CD4-positive, alpha-beta memory T cell (primary cell): ENCODE results near the gene ZFR. TPM values are rescaled to one million over a fixed set of nuclear protein-coding genes. Genes with fewer than 3 reads are reported as not detected.

Experiments used
- CTCF ChIA-PET: fragments of 350-600 bp; sonication (Branson Sonifier 250); formaldehyde crosslinking; loops from one replicate; lab custom pipeline; 2021; ENCODE audit warnings: inconsistent platforms; ENCODE audit not compliant: partially characterized antibody; lab: Charles Lee
- POLR2A ChIA-PET: fragments of 350-600 bp; sonication (Branson Sonifier 250); formaldehyde crosslinking; loops from one replicate; lab custom pipeline; 2021; ENCODE audit not compliant: partially characterized antibody; lab: Charles Lee
- DNase-seq, 5 donors: peaks; one replicate each; pipeline versions ENCODE4 v3.0.0 to v3.0.0-alpha.2; 2020 to 2022; ENCODE audit warnings: mixed read lengths in 1 of 5
- H3K27ac ChIP-seq: one replicate; pipeline ENCODE4 v1.7.0; 2013; ENCODE audit warnings: low read depth, low read length
- H3K27me3 ChIP-seq: 2 replicates; pipeline ENCODE4 v1.7.0; 2013; ENCODE audit warnings: mild to moderate bottlenecking, low read length, moderate library complexity; ENCODE audit not compliant: insufficient read depth
- H3K36me3 ChIP-seq: 2 replicates; pipeline ENCODE4 v1.7.0; 2013; ENCODE audit warnings: mild to moderate bottlenecking, low read length, moderate library complexity; ENCODE audit not compliant: insufficient read depth
- H3K4me1 ChIP-seq: 2 replicates; pipeline ENCODE4 v1.7.0; 2013; ENCODE audit warnings: mild to moderate bottlenecking, low read length, moderate library complexity; ENCODE audit not compliant: insufficient read depth
- H3K4me3 ChIP-seq, 2 donors: one replicate each; pipeline ENCODE4 v1.7.0; 2013; ENCODE audit warnings: low read length in 2 of 2, mild to moderate bottlenecking in 1 of 2
- H3K9me3 ChIP-seq, 2 donors: one replicate each; pipeline ENCODE4 v1.7.0; 2013; ENCODE audit warnings: low read length in 2 of 2, control low read depth in 1 of 2; ENCODE audit not compliant: control insufficient read depth in 1 of 2
- H3K27ac Mint-ChIP-seq, 7 donors: one replicate each; pipeline ENCODE4 v1.8.0; 2020 to 2021; ENCODE audit warnings: mixed read lengths in 7 of 7, mild to moderate bottlenecking in 6 of 7, inconsistent platforms in 3 of 7, moderate library complexity in 3 of 7
- H3K27me3 Mint-ChIP-seq, 2 donors: one replicate each; pipeline ENCODE4 v1.8.0; 2020 to 2021; ENCODE audit warnings: mixed read lengths in 2 of 2
- H3K36me3 Mint-ChIP-seq, 2 donors: one replicate each; pipeline ENCODE4 v1.8.0; 2020 to 2021; ENCODE audit warnings: mixed read lengths in 2 of 2, inconsistent platforms in 1 of 2, mild to moderate bottlenecking in 1 of 2
- H3K4me1 Mint-ChIP-seq, 4 donors: one replicate each; pipeline ENCODE4 v1.8.0; 2020 to 2021; ENCODE audit warnings: mixed read lengths in 4 of 4, mild to moderate bottlenecking in 1 of 4
- H3K4me3 Mint-ChIP-seq, 8 donors: one replicate each; pipeline ENCODE4 v1.8.0; 2020 to 2021; ENCODE audit warnings: mixed read lengths in 8 of 8, mild to moderate bottlenecking in 7 of 8, moderate library complexity in 6 of 8, inconsistent platforms in 3 of 8
- H3K9me3 Mint-ChIP-seq, 8 donors: one replicate each; pipeline ENCODE4 v1.8.0; 2020 to 2021; ENCODE audit warnings: mixed read lengths in 8 of 8, mild to moderate bottlenecking in 5 of 8, inconsistent platforms in 3 of 8, moderate library complexity in 1 of 8
- intact Hi-C: fragments of 100-400 bp; cut with micrococcal nuclease; formaldehyde crosslinking; loops from one replicate; pipeline ENCODE4 v1.15.1; 2023
- polyA plus RNA-seq, 2 donors: library from polyadenylated mRNA; unstranded; fragments of 300-500 nt; fragmentation: Illumina TruSeq; gene quantifications; one replicate each; pipeline ENCODE4 v1.2.3, GENCODE V29; 2021
- total RNA-seq, 2 experiments: library from RNA; stranded (reverse); gene quantifications; one replicate each; pipeline ENCODE4 v1.2.3, GENCODE V29; 2021

Gene ZFR
- total and polyA plus RNA-seq, 4 experiments from 2014 or later: 60.1 to 102 (median 72.3) TPM

DNA sequence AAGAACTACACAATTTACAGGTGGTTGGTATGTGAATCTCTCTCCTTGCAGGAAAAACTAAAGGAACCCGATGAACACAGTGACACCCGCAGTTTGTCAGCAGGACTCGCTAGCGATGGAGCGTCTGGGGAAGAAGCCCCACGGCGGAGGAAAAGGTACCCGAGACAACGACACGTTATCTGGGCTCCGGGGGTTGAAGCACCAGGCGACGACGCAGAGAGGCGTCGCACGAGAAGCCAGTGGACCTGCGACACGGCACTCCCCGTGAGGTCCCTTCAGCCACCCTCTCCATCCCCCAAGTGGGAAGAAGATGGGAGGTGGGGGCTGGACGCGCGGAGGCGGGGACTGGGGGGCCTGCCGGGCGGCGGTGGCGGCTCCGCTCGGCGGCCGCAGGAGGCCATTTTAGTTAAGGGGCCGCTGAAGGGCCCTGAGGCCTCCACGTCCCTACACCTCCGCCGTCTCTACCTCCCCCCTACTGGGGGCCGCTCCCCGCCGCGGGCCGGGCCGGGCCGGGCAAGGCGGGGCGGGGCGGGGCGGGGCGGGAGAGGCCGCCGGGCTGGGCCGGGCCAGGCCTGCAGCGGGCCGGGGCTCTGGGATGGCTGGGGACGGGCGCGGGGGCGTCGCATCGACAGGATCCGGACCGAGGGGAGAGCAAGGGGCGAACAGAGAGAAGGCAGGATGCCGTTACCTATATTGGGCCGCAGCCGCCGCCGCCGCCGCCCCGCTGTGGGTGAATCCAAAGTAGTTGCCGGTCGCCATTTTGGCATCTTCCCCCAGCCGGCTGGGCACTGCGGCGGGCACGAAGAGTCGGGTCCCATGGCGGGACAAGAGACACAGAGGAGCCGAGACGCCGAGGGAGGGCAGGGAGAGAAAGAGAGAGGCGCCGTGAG lies 754 bp downstream of the ZFR start:
- Mint-ChIP-seq H3K4me3 (peak overlapping the region; percentile 93 to 97 (median 94)), H3K9me3 (peaks cover 0 to 1% (median 0%) of the 10 kb centered on the region in 8 donors), H3K4me1 (peaks cover 22 to 47% (median 36%) of the 10 kb centered on the region in 4 donors), H3K27me3 (no peaks in the 10 kb centered on the region), H3K36me3 (peaks cover 4 to 16% of the 10 kb centered on the region in 2 donors), H3K27ac (peak overlapping the region; percentile 91 to 97 (median 96))
- intact Hi-C loops: loop anchor here (1.0 to 5.0 kb wide), 4 partner anchors 89 to 269 kb away; partner anchors contain the start of genes GOLPH3 and SUB1
- Histone ChIP-seq H3K4me1 (peaks cover 52% of the 10 kb centered on the region), H3K36me3 (no peaks in the 10 kb centered on the region), H3K4me3 (peak overlapping the region; percentile 53 to 88), H3K9me3 (no peaks in the 10 kb centered on the region), H3K27ac (peak overlapping the region; percentile 90), H3K27me3 (no peaks in the 10 kb centered on the region)
- CTCF ChIA-PET: interaction anchor here (1.1 to 1.3 kb wide), 2 partner anchors 146 kb away, joined by 4 to 7 read pairs; no protein-coding TSS in a partner anchor
- POLR2A ChIA-PET: interaction anchor here (0.6 to 1.7 kb wide), 9 partner anchors 11 to 289 kb away, joined by 3 to 15 read pairs (median 4); partner anchors contain the start of genes GOLPH3 and SUB1
- peak; percentile 43 to 71 (median 50) for DNase-seq

DNA sequence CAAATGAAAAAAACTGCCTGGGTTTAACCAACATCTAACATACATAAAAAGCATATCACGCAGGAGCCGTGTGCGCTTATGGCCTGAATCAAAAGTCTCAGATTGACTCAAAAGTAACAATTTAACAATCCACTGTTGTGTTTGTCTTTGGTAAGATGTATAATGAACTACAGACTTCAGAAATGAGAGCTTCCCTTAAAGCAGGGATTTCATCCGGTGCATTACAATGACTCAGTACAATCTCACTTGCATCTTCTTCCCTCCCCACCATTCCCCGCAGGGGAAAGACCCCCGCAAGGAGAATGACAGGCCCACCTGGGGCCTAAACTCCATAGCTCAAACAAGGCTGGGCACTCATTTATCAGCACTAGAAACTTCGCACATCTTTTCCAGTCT lies 1.4 kb downstream of the ZFR start:
- peak overlapping the region; percentile 86 to 97 (median 94) for H3K27ac Mint-ChIP-seq
- Histone ChIP-seq H3K36me3 (no peaks in the 10 kb centered on the region), H3K27ac (peak overlapping the region; percentile 90), H3K4me3 (peak overlapping the region; percentile 53 to 75), H3K27me3 (no peaks in the 10 kb centered on the region), H3K9me3 (no peaks in the 10 kb centered on the region), H3K4me1 (peaks cover 55% of the 10 kb centered on the region)
- intact Hi-C loops: loop anchor here (5.0 kb wide), 1 partner anchor 89 kb away; no protein-coding TSS in a partner anchor
- CTCF ChIA-PET: interaction anchor here (1.1 to 1.3 kb wide), 2 partner anchors 47 to 147 kb away, joined by 4 read pairs; no protein-coding TSS in a partner anchor
- H3K9me3 Mint-ChIP-seq: peaks cover 0 to 1% (median 0%) of the 10 kb centered on the region in 8 donors
- H3K4me3 Mint-ChIP-seq: peak overlapping the region; percentile 91 to 97 (median 94)
- DNase-seq: peak in 4 of 5 donors; percentile 0 to 43 (median 16)
- H3K36me3 Mint-ChIP-seq: peaks cover 4 to 18% of the 10 kb centered on the region in 2 donors
- peaks cover 25 to 54% (median 40%) of the 10 kb centered on the region in 4 donors for H3K4me1 Mint-ChIP-seq
- POLR2A ChIA-PET: interaction anchor here (0.7 to 0.9 kb wide), 3 partner anchors 11 to 142 kb away, joined by 3 to 4 read pairs (median 3); partner anchors contain the start of gene SUB1
- H3K27me3 Mint-ChIP-seq: no peaks in the 10 kb centered on the region

DNA sequence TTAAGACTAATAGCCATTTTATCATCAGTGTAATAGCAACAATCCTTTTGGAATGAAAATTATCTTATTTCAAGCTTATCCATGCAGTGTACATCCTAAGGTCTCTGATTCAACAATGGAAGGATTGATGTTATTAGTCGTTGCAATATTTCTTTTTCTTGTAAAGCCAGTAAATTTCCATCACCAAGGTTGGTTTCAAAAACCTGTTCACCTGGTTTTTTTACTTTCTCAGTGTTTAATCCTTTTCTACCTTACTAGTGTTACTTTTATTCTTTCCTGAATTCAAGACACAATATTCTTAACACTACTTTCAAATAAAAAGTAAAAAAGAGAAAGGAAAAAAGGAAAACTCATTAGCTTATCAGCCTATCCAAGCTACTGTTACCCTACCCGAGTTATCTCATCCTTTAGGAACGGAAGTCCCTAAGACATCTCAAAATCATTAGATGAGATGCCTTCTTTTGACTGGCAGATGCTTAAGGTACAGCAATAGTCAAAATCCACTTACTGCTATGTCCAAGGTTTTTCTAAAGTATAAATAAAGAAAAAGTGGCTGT lies 5.4 kb downstream of the ZFR start:
- ChIA-PET POLR2A (no interaction called here), CTCF (interaction anchor here (2.7 kb wide), 1 partner anchor 151 kb away, joined by 9 read pairs; no protein-coding TSS in a partner anchor)
- no peaks in the 10 kb centered on the region for H3K27me3 ChIP-seq
- H3K4me3 ChIP-seq: no peak overlapping the region
- Mint-ChIP-seq H3K9me3 (peaks cover 0 to 1% (median 0%) of the 10 kb centered on the region in 8 donors), H3K27ac (no peak overlapping the region), H3K4me1 (peaks cover 37 to 75% (median 56%) of the 10 kb centered on the region in 4 donors), H3K4me3 (no peak overlapping the region), H3K36me3 (peaks cover 4 to 16% of the 10 kb centered on the region in 2 donors), H3K27me3 (no peaks in the 10 kb centered on the region)
- H3K27ac ChIP-seq: no peak overlapping the region
- H3K36me3 ChIP-seq: no peaks in the 10 kb centered on the region
- no peak for DNase-seq
- no peaks in the 10 kb centered on the region for H3K9me3 ChIP-seq
- intact Hi-C loops: no loop called here
- peaks cover 84% of the 10 kb centered on the region for H3K4me1 ChIP-seq

- Histone ChIP-seq H3K27me3 (no peaks in the 10 kb centered on the region), H3K36me3 (no peaks in the 10 kb centered on the region), H3K9me3 (no peaks in the 10 kb centered on the region), H3K4me1 (peaks cover 80% of the 10 kb centered on the region), H3K4me3 (no peak overlapping the region), H3K27ac (no peak overlapping the region)
- Mint-ChIP-seq H3K36me3 (peaks cover 3 to 7% of the 10 kb centered on the region in 2 donors), H3K9me3 (no peaks in the 10 kb centered on the region), H3K27ac (no peak overlapping the region), H3K4me1 (peaks cover 37 to 77% (median 57%) of the 10 kb centered on the region in 4 donors), H3K4me3 (peak overlapping the region in 2 of 8 donors; percentile 10 to 26), H3K27me3 (no peaks in the 10 kb centered on the region)
- ChIA-PET CTCF (no interaction called here), POLR2A (no interaction called here)
- intact Hi-C loops: loop anchor here (2.0 kb wide), 1 partner anchor 16 kb away; no protein-coding TSS in a partner anchor
- no peak for DNase-seq
These were observed 7.8 kb downstream of the ZFR start for GRCh38 chr5:32436553-32437242.

DNA sequence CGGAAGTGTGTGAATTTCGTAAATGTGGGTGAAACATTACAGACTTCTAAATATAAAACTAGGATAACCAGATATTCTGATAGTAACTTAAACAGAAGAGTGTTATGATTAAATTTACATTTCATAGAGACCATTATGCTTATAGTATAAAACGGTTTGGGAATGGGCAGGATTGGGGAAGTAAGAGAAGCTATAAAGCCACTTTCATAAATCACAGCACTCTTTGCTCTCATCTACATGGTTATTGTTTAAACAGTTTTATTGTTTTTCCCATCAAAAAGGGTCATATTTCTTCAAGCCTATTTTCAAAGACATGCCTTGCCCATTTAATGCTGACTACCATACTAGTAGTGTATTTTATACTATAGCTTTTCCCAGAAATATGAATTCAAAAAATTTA lies 9.2 kb downstream of the ZFR start:
- DNase-seq: no peak
- H3K9me3 Mint-ChIP-seq: no peaks in the 10 kb centered on the region
- intact Hi-C loops: no loop called here
- peaks cover 42 to 81% (median 61%) of the 10 kb centered on the region in 4 donors for H3K4me1 Mint-ChIP-seq
- CTCF ChIA-PET: interaction anchor here (0.7 to 1.0 kb wide), 4 partner anchors 38 to 177 kb away, joined by 3 read pairs; no protein-coding TSS in a partner anchor
- no peaks in the 10 kb centered on the region for H3K36me3 ChIP-seq
- no peak overlapping the region for H3K4me3 ChIP-seq
- peaks cover 3 to 5% of the 10 kb centered on the region in 2 donors for H3K36me3 Mint-ChIP-seq
- no peak overlapping the region for H3K4me3 Mint-ChIP-seq
- POLR2A ChIA-PET: no interaction called here
- no peaks in the 10 kb centered on the region for H3K9me3 ChIP-seq
- H3K27me3 ChIP-seq: no peaks in the 10 kb centered on the region
- no peak overlapping the region for H3K27ac ChIP-seq
- no peaks in the 10 kb centered on the region for H3K27me3 Mint-ChIP-seq
- peak overlapping the region in 1 of 7 donors; percentile 21 for H3K27ac Mint-ChIP-seq
- H3K4me1 ChIP-seq: peaks cover 82% of the 10 kb centered on the region

DNA sequence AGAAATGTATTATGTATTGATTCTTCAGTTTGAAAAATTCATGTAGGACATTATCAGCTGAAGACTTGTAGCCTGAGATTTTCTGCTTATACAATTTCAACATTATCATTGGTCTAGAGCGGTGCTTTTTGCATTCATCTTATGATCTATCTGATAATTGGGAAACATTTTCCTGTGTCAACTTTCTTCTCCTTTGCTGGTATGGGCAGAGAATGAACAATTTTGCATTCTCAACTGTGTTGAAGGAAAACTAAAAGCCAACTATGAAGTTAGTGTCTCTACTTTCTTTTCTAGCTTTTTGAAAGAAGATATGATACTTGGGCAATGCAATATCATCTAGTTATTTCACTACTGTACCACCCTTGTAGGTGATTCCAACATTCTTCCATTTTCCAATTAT lies 10.3 kb downstream of the ZFR start:
- Histone ChIP-seq H3K27me3 (no peaks in the 10 kb centered on the region), H3K36me3 (no peaks in the 10 kb centered on the region), H3K4me3 (no peak overlapping the region), H3K27ac (no peak overlapping the region), H3K4me1 (peaks cover 73% of the 10 kb centered on the region), H3K9me3 (no peaks in the 10 kb centered on the region)
- Mint-ChIP-seq H3K27ac (no peak overlapping the region), H3K27me3 (no peaks in the 10 kb centered on the region), H3K4me3 (no peak overlapping the region), H3K36me3 (peaks cover 8 to 13% of the 10 kb centered on the region in 2 donors), H3K4me1 (peaks cover 47 to 81% (median 63%) of the 10 kb centered on the region in 4 donors), H3K9me3 (no peaks in the 10 kb centered on the region)
- intact Hi-C loops: no loop called here
- no peak for DNase-seq
- ChIA-PET CTCF (no interaction called here), POLR2A (no interaction called here)
